Heart left ventricle (tissue), 16 donors: ENCODE results near the gene MAPK8. TPM values are rescaled to one million over a fixed set of nuclear protein-coding genes. Genes with fewer than 3 reads are reported as not detected.

ENCODE experiments used
- ATAC-seq, 4 donors: fragments of 200-7000 bp; cut with Tn5 transposase; one replicate each; pipeline ENCODE4 v1.9.1; 2020 to 2022; ENCODE audit warnings: moderate library complexity in 4 of 4, mild to moderate bottlenecking in 3 of 4, moderate number of reproducible peaks in 1 of 4
- DNase-seq, 5 donors: peaks; one replicate each; pipeline ENCODE4 v3.0.0-alpha.2; 2020
- H3K27ac ChIP-seq, 12 donors: fragments of 200-600 bp; sonication (generic) in 4 of 12; one replicate each; pipeline versions ENCODE4 v1.5.0 to v1.8.0; 2016 to 2022; ENCODE audit warnings: mild to moderate bottlenecking in 2 of 12
- H3K27me3 ChIP-seq, 9 donors: fragments of 200-600 bp; sonication (generic) in 2 of 9; one replicate each; pipeline versions ENCODE4 v1.5.1 to v1.8.0; 2016 to 2022; ENCODE audit warnings: mild to moderate bottlenecking in 3 of 9
- H3K36me3 ChIP-seq, 9 donors: fragments of 200-600 bp; sonication (generic) in 2 of 9; one replicate each; pipeline versions ENCODE4 v1.5.0 to v1.8.0; 2018 to 2022; ENCODE audit warnings: mild to moderate bottlenecking in 2 of 9
- H3K4me1 ChIP-seq, 12 donors: fragments of 200-600 bp; sonication (generic) in 4 of 12; one replicate each; pipeline versions ENCODE4 v1.5.0 to v1.8.0; 2016 to 2022; ENCODE audit warnings: mild to moderate bottlenecking in 3 of 12
- H3K4me3 ChIP-seq, 12 donors: fragments of 200-600 bp; sonication (generic) in 4 of 12; one replicate each; pipeline versions ENCODE4 v1.5.0 to v1.8.0; 2017 to 2022; ENCODE audit warnings: mild to moderate bottlenecking in 9 of 12, moderate library complexity in 4 of 12
- H3K9me3 ChIP-seq, 12 donors: fragments of 200-600 bp; sonication (generic) in 4 of 12; one replicate each; pipeline versions ENCODE4 v1.5.0 to v1.8.0; 2016 to 2022; ENCODE audit warnings: mild to moderate bottlenecking in 1 of 12
- CTCF ChIP-seq, 12 donors: fragments of 200-600 bp; sonication (generic) in 4 of 12; IDR thresholded peaks; one replicate each; pipeline versions ENCODE4 v1.5.0 to v1.8.0; 2018 to 2022; ENCODE audit warnings: antibody characterized with exemption in 12 of 12, mild to moderate bottlenecking in 5 of 12
- POLR2A ChIP-seq, 2 donors: fragments of 450-650 bp; IDR thresholded peaks; one replicate each; pipeline ENCODE4 v1.6.1; 2017; ENCODE audit warnings: antibody characterized with exemption in 2 of 2, mild to moderate bottlenecking in 2 of 2, moderate library complexity in 2 of 2
- WGBS, 4 donors: extraction: QIAGEN DNeasy Blood & Tissue Kit in 2 of 4; methylation state at CpG; one replicate each; pipeline versions ENCODE4 v1.1.5 to v1.1.7; 2013 to 2018; 5-methylcytosine and 5-hydroxymethylcytosine counted together
- intact Hi-C, 10 donors: fragments of 100-400 bp; cut with DNase I; formaldehyde crosslinking; loops; one replicate each; pipeline versions ENCODE4 v1.11.1 to v1.14.2; 2022
- polyA plus RNA-seq, 2 donors: library from polyadenylated mRNA; stranded (reverse); fragments of 200-250 nt; gene quantifications; one replicate each; pipeline ENCODE4 v1.2.3, GENCODE V29; 2013
- total RNA-seq, 9 donors: library from RNA; depleted of rRNA in 2 of 9; stranded (reverse); fragments of >200 nt in 2 of 9; fragmentation: NEBNext Ultra II Directional in 3 of 9; extraction: Animal tissue kit (Norgen Biotek cat#: 25700) in 3 of 9; gene quantifications; one replicate each; pipeline versions ENCODE4 v1.1.0 to v1.2.4, GENCODE V29; 2016 to 2023
- donor health status: ischemic (EF 13 %, LVEDD 7.1; RV severe dilation, severe dysfunction).
- donor health status: healthy with polysubstance abuse.
- donor health status: DM: no; HTN: yes; CAD: no.
- donor health status: DM: no; HTN: no; CAD: no.
- donor health status: ischemic (EF 25% LVEDD 6.9; RV normal size, moderate dysfunction).
- donor health status: ischemic (EF 25% LVEDD 5.7; RV mildly dilated, moderate dysfunction).
- donor health status: healthy.
- donor health status: DM: yes; HTN: yes; CAD: no.
- donor health status: ischemic (EF 35%, LVEDD 5.7; RV mildly dilated, moderate dysfunction).
- donor health status: nonischemic (EF 11% LVEDD 7.7; RV severe dilation, severe dysfunction).
- donor health status: DM: yes; HTN: yes; CAD: no.
- donor health status: PGD.
- donor health status: ischemic (EF 29% LVEDD 5.4; RV normal size, mild dysfunction).
- donor health status: nonischemic (EF 23%, LVEDD 6.1; RV moderate dilation, normal function).

MAPK8 gene
- total and polyA plus RNA-seq, 11 donors, result 4.2 to 36.8 (median 31.0) TPM

GRCh38 chr10:48472501-48473069 is 166.1 kb downstream of the MAPK8 start:
- Histone ChIP-seq H3K4me3 (no peak overlapping the region), H3K27me3 (no peaks in the 10 kb centered on the region), H3K4me1 (peaks cover 0 to 21% (median 7%) of the 10 kb centered on the region in 12 donors), H3K36me3 (no peaks in the 10 kb centered on the region), H3K27ac (no peak overlapping the region), H3K9me3 (no peaks in the 10 kb centered on the region)
- no peak for ATAC-seq
- 57 to 60% (median 59%) methylated on average over 3 of the region's 3 CpGs for WGBS, 4 donors
- no peak for DNase-seq
- intact Hi-C loops, result no loop called here
- TF ChIP-seq POLR2A (IDR thresholded peaks at IDR 0.05) (no peak), CTCF (IDR thresholded peaks at IDR 0.05) (no peak)

GRCh38 chr10:48473704-48474103 is 167.2 kb downstream of the MAPK8 start:
- Histone ChIP-seq H3K27ac (no peak overlapping the region), H3K4me1 (peaks cover 0 to 21% (median 7%) of the 10 kb centered on the region in 12 donors), H3K36me3 (no peaks in the 10 kb centered on the region), H3K9me3 (no peaks in the 10 kb centered on the region), H3K4me3 (no peak overlapping the region), H3K27me3 (no peaks in the 10 kb centered on the region)
- TF ChIP-seq CTCF (IDR thresholded peaks at IDR 0.05) (no peak), POLR2A (IDR thresholded peaks at IDR 0.05) (no peak)
- WGBS, 4 donors, result 93 to 98% (median 96%) methylated on average over 5 of the region's 5 CpGs
- intact Hi-C loops, result no loop called here
- DNase-seq (no peak), ATAC-seq (no peak)

- no peak overlapping the region for H3K27ac ChIP-seq
- 91 to 97% (median 94%) methylated on average over 3 of the region's 3 CpGs for WGBS, 4 donors
- H3K36me3 ChIP-seq, result no peaks in the 10 kb centered on the region
- no peak for DNase-seq
- TF ChIP-seq CTCF (IDR thresholded peaks at IDR 0.05) (no peak), POLR2A (IDR thresholded peaks at IDR 0.05) (no peak)
- H3K9me3 ChIP-seq, result no peaks in the 10 kb centered on the region
- intact Hi-C loops, result no loop called here
- no peaks in the 10 kb centered on the region for H3K27me3 ChIP-seq
- peaks cover 0 to 17% (median 7%) of the 10 kb centered on the region in 12 donors for H3K4me1 ChIP-seq
- H3K4me3 ChIP-seq, result no peak overlapping the region
- no peak for ATAC-seq
Observed at GRCh38 chr10:48474765-48475365, 168.4 kb downstream of the MAPK8 start.

- no peaks in the 10 kb centered on the region for H3K36me3 ChIP-seq
- no peaks in the 10 kb centered on the region for H3K9me3 ChIP-seq
- peaks cover 0 to 7% (median 0%) of the 10 kb centered on the region in 12 donors for H3K4me1 ChIP-seq
- H3K27ac ChIP-seq, result no peak overlapping the region
- ATAC-seq, result no peak
- H3K4me3 ChIP-seq, result no peak overlapping the region
- H3K27me3 ChIP-seq, result no peaks in the 10 kb centered on the region
- TF ChIP-seq POLR2A (IDR thresholded peaks at IDR 0.05) (no peak), CTCF (IDR thresholded peaks at IDR 0.05) (no peak)
- 74 to 86% (median 84%) methylated on average over 4 of the region's 4 CpGs for WGBS, 4 donors
- no peak for DNase-seq
- intact Hi-C loops, result no loop called here
Observed at GRCh38 chr10:48475943-48476278, 169.4 kb downstream of the MAPK8 start.
